Panc1 (cell line): ENCODE data around the gene GULP1.

Experiments used
- POLR2AphosphoS5 ChIP-seq: IDR thresholded peaks from 2 replicates; pipeline ENCODE4 v1.6.1; 2012; ENCODE audit warnings: mild to moderate bottlenecking, low read depth, low read length, moderate library complexity
- TF ChIP-seq, protein P1 (sequence below): fragments of 450-650 bp; IDR thresholded peaks from 2 replicates; pipeline ENCODE4 v1.5.1; 2017; ENCODE audit warnings: mild to moderate bottlenecking
- TF ChIP-seq, protein P2 (sequence below), 2 experiments: IDR thresholded peaks; 2 replicates each; pipeline ENCODE4 v1.6.1; 2011 to 2012; ENCODE audit warnings: low read depth in 2 of 2, control low read depth in 1 of 2, low read length in 1 of 2, mild to moderate bottlenecking in 1 of 2, moderate library complexity in 1 of 2; ENCODE audit not compliant: insufficient read depth in 1 of 2

DNA sequence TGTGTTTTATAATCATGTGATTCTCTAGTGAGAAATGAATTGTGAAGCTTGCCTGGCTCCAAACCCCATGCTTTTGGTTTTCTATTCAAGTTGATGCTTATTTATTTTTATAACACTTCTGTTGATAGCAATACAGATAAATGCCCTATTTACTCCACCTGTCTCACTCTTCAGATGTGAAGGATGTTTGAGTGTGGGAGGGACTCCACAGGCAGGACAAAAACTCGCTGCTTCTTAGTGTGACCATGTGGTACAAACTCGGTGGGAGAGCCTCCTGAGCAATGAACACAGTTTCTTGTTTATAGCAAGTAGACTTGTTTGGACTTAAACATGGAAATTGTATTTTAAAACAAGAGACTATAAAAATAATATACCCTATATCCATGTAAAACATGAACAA is 219.7 kb downstream of the GULP1 start:
- TF ChIP-seq, protein P1, sequence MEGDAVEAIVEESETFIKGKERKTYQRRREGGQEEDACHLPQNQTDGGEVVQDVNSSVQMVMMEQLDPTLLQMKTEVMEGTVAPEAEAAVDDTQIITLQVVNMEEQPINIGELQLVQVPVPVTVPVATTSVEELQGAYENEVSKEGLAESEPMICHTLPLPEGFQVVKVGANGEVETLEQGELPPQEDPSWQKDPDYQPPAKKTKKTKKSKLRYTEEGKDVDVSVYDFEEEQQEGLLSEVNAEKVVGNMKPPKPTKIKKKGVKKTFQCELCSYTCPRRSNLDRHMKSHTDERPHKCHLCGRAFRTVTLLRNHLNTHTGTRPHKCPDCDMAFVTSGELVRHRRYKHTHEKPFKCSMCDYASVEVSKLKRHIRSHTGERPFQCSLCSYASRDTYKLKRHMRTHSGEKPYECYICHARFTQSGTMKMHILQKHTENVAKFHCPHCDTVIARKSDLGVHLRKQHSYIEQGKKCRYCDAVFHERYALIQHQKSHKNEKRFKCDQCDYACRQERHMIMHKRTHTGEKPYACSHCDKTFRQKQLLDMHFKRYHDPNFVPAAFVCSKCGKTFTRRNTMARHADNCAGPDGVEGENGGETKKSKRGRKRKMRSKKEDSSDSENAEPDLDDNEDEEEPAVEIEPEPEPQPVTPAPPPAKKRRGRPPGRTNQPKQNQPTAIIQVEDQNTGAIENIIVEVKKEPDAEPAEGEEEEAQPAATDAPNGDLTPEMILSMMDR = no peak
- TF ChIP-seq, protein P2, sequence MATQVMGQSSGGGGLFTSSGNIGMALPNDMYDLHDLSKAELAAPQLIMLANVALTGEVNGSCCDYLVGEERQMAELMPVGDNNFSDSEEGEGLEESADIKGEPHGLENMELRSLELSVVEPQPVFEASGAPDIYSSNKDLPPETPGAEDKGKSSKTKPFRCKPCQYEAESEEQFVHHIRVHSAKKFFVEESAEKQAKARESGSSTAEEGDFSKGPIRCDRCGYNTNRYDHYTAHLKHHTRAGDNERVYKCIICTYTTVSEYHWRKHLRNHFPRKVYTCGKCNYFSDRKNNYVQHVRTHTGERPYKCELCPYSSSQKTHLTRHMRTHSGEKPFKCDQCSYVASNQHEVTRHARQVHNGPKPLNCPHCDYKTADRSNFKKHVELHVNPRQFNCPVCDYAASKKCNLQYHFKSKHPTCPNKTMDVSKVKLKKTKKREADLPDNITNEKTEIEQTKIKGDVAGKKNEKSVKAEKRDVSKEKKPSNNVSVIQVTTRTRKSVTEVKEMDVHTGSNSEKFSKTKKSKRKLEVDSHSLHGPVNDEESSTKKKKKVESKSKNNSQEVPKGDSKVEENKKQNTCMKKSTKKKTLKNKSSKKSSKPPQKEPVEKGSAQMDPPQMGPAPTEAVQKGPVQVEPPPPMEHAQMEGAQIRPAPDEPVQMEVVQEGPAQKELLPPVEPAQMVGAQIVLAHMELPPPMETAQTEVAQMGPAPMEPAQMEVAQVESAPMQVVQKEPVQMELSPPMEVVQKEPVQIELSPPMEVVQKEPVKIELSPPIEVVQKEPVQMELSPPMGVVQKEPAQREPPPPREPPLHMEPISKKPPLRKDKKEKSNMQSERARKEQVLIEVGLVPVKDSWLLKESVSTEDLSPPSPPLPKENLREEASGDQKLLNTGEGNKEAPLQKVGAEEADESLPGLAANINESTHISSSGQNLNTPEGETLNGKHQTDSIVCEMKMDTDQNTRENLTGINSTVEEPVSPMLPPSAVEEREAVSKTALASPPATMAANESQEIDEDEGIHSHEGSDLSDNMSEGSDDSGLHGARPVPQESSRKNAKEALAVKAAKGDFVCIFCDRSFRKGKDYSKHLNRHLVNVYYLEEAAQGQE (IDR thresholded peaks at IDR 0.05; ENCODE audit: insufficient read depth in 1 of 2, low read depth in 2 of 2, low read length in 1 of 2) = no peak
- TF ChIP-seq POLR2AphosphoS5 = no peak
